ENCODE data around the gene PARD3B. TPM values are rescaled to one million over a fixed set of nuclear protein-coding genes. Genes with fewer than 3 reads are reported as not detected.
A peak's percentile ranks its signal among the peaks of the same experiment; 100 is the strongest.

PARD3B gene
- total RNA-seq, 1 experiment from 2014 or later = 10.1 TPM

- peaks cover 8% of the 10 kb centered on the region for H3K9me3 Mint-ChIP-seq (ENCODE audit: low read depth, unreplicated experiment)
- H3K27me3 Mint-ChIP-seq (ENCODE audit: unreplicated experiment) = no peaks in the 10 kb centered on the region
- DNase-seq = peak; percentile 63
- no peak for TF ChIP-seq CTCF (IDR thresholded peaks at IDR 0.05; ENCODE audit: unreplicated experiment)
- intact Hi-C loops (cut with micrococcal nuclease; ENCODE audit: unreplicated experiment) = no loop called here
- no peak overlapping the region for H3K4me3 Mint-ChIP-seq (ENCODE audit: low read depth, unreplicated experiment)
- BruUV-seq (replicated peaks) = no TSS peak
- H3K4me1 Mint-ChIP-seq (ENCODE audit: low read depth, unreplicated experiment) = peaks cover 33% of the 10 kb centered on the region
- H3K27ac Mint-ChIP-seq (ENCODE audit: unreplicated experiment) = no peak overlapping the region
- H3K36me3 Mint-ChIP-seq (ENCODE audit: insufficient read depth, unreplicated experiment) = peaks cover 7% of the 10 kb centered on the region
- CTCF ChIA-PET = interaction anchor here (0.6 kb wide), 1 partner anchor 47 kb away, joined by 5 read pairs; no protein-coding TSS in a partner anchor
Observed at GRCh38 chr2:204900910-204901309, 355.6 kb downstream of the PARD3B start.

GRCh38 chr2:204901591-204901990 is 356.3 kb downstream of the PARD3B start:
- DNase-seq = no peak
- Mint-ChIP-seq H3K9me3 (ENCODE audit: low read depth, unreplicated experiment) (peaks cover 8% of the 10 kb centered on the region), H3K4me1 (ENCODE audit: low read depth, unreplicated experiment) (peaks cover 33% of the 10 kb centered on the region), H3K27ac (ENCODE audit: unreplicated experiment) (no peak overlapping the region), H3K4me3 (ENCODE audit: low read depth, unreplicated experiment) (no peak overlapping the region), H3K36me3 (ENCODE audit: insufficient read depth, unreplicated experiment) (peaks cover 7% of the 10 kb centered on the region), H3K27me3 (ENCODE audit: unreplicated experiment) (no peaks in the 10 kb centered on the region)
- CTCF ChIA-PET = no interaction called here
- intact Hi-C loops (cut with micrococcal nuclease; ENCODE audit: unreplicated experiment) = no loop called here
- BruUV-seq (replicated peaks) = no TSS peak
- no peak for TF ChIP-seq CTCF (IDR thresholded peaks at IDR 0.05; ENCODE audit: unreplicated experiment)

GRCh38 chr2:204909791-204910190 is 364.5 kb downstream of the PARD3B start:
- no peaks in the 10 kb centered on the region for H3K4me1 Mint-ChIP-seq (ENCODE audit: low read depth, unreplicated experiment)
- no peaks in the 10 kb centered on the region for H3K9me3 Mint-ChIP-seq (ENCODE audit: low read depth, unreplicated experiment)
- H3K4me3 Mint-ChIP-seq (ENCODE audit: low read depth, unreplicated experiment) = no peak overlapping the region
- no TSS peak for BruUV-seq (replicated peaks)
- H3K27me3 Mint-ChIP-seq (ENCODE audit: unreplicated experiment) = no peaks in the 10 kb centered on the region
- intact Hi-C loops (cut with micrococcal nuclease; ENCODE audit: unreplicated experiment) = no loop called here
- no peak for DNase-seq
- no peaks in the 10 kb centered on the region for H3K36me3 Mint-ChIP-seq (ENCODE audit: insufficient read depth, unreplicated experiment)
- CTCF ChIA-PET = no interaction called here
- no peak for TF ChIP-seq CTCF (IDR thresholded peaks at IDR 0.05; ENCODE audit: unreplicated experiment)
- H3K27ac Mint-ChIP-seq (ENCODE audit: unreplicated experiment) = no peak overlapping the region

- no peaks in the 10 kb centered on the region for H3K27me3 Mint-ChIP-seq (ENCODE audit: unreplicated experiment)
- no TSS peak for BruUV-seq (replicated peaks)
- no peak overlapping the region for H3K27ac Mint-ChIP-seq (ENCODE audit: unreplicated experiment)
- no peak for TF ChIP-seq CTCF (IDR thresholded peaks at IDR 0.05; ENCODE audit: unreplicated experiment)
- H3K4me1 Mint-ChIP-seq (ENCODE audit: low read depth, unreplicated experiment) = no peaks in the 10 kb centered on the region
- H3K9me3 Mint-ChIP-seq (ENCODE audit: low read depth, unreplicated experiment) = no peaks in the 10 kb centered on the region
- H3K4me3 Mint-ChIP-seq (ENCODE audit: low read depth, unreplicated experiment) = no peak overlapping the region
- intact Hi-C loops (cut with micrococcal nuclease; ENCODE audit: unreplicated experiment) = no loop called here
- CTCF ChIA-PET = no interaction called here
- no peaks in the 10 kb centered on the region for H3K36me3 Mint-ChIP-seq (ENCODE audit: insufficient read depth, unreplicated experiment)
- no peak for DNase-seq
Observed at GRCh38 chr2:204913312-204913711, 368.0 kb downstream of the PARD3B start.
